HepG2 (cell line): ENCODE data around the gene EMP2. TPM values are rescaled to one million over a fixed set of nuclear protein-coding genes. Genes with fewer than 3 reads are reported as not detected.

Experiments used
- CENPBD1 ChIP-seq: sonication (generic); formaldehyde crosslinking; IDR thresholded peaks from 2 replicates; pipeline ENCODE4 v1.8.0; 2022; ENCODE audit warnings: missing genetic modification reagents, low read depth, mild to moderate bottlenecking, borderline replicate concordance
- FOSL2 ChIP-seq: sonication (generic); formaldehyde crosslinking; IDR thresholded peaks from 2 replicates; pipeline ENCODE4 v1.4.0; 2020; ENCODE audit warnings: missing genetic modification reagents
- GATAD2A ChIP-seq: IDR thresholded peaks from 2 replicates; pipeline ENCODE4 v1.6.1; 2016
- HDAC2 ChIP-seq: sonication (generic); formaldehyde crosslinking; IDR thresholded peaks from 2 replicates; pipeline ENCODE4 v1.4.0; 2020; ENCODE audit warnings: missing genetic modification reagents
- HINFP ChIP-seq: sonication (generic); formaldehyde crosslinking; IDR thresholded peaks from 2 replicates; pipeline ENCODE4 v1.4.0; 2020; ENCODE audit warnings: low read depth, mild to moderate bottlenecking, missing genetic modification reagents
- HIVEP1 ChIP-seq: sonication (generic); formaldehyde crosslinking; IDR thresholded peaks from 2 replicates; pipeline ENCODE4 v1.4.0; 2020; ENCODE audit warnings: mild to moderate bottlenecking, missing genetic modification reagents
- IKZF4 ChIP-seq: sonication (generic); formaldehyde crosslinking; IDR thresholded peaks from 2 replicates; pipeline ENCODE4 v1.5.1; 2020; ENCODE audit warnings: borderline replicate concordance, mild to moderate bottlenecking, low read depth, missing genetic modification reagents; ENCODE audit errors: not compliant biosample characterization
- JUND ChIP-seq: sonication (generic); formaldehyde crosslinking; IDR thresholded peaks from 2 replicates; pipeline ENCODE4 v1.8.0; 2022; ENCODE audit warnings: mild to moderate bottlenecking, missing genetic modification reagents
- KLF11 ChIP-seq: IDR thresholded peaks from 2 replicates; pipeline ENCODE4 v1.6.1; 2016; ENCODE audit warnings: missing compliant biosample characterization
- KLF16 ChIP-seq, 2 experiments: sonication (generic) in 1 of 2; formaldehyde crosslinking in 1 of 2; IDR thresholded peaks; 2 replicates each; pipeline versions ENCODE4 v1.6.1 to v1.8.0; 2016 to 2023; ENCODE audit warnings: missing genetic modification reagents in 2 of 2, missing compliant biosample characterization in 1 of 2
- KMT2A ChIP-seq: sonication (generic); formaldehyde crosslinking; IDR thresholded peaks from 2 replicates; pipeline ENCODE4 v1.4.0; 2020; ENCODE audit warnings: missing genetic modification reagents
- NFKB2 ChIP-seq: sonication (generic); formaldehyde crosslinking; IDR thresholded peaks from 2 replicates; pipeline ENCODE4 v1.4.0; 2020; ENCODE audit warnings: missing genetic modification reagents, borderline replicate concordance
- POGZ ChIP-seq: sonication (generic); formaldehyde crosslinking; IDR thresholded peaks from 2 replicates; pipeline ENCODE4 v1.4.0; 2020; ENCODE audit warnings: mild to moderate bottlenecking, missing genetic modification reagents
- ZNF431 ChIP-seq: sonication (generic); formaldehyde crosslinking; IDR thresholded peaks from 2 replicates; pipeline ENCODE4 v1.9.0; 2022; ENCODE audit warnings: missing genetic modification reagents, low read depth, mild to moderate bottlenecking, borderline replicate concordance
- ZNF501 ChIP-seq: sonication (generic); formaldehyde crosslinking; IDR thresholded peaks from 2 replicates; pipeline ENCODE4 v1.5.1; 2020; ENCODE audit warnings: mild to moderate bottlenecking, moderate library complexity, missing genetic modification reagents
- ZNF607 ChIP-seq: sonication (generic); formaldehyde crosslinking; IDR thresholded peaks from 2 replicates; pipeline ENCODE4 v1.5.1; 2020; ENCODE audit warnings: missing genetic modification reagents, mild to moderate bottlenecking, borderline replicate concordance
- polyA plus RNA-seq, 8 experiments: library from polyadenylated mRNA; depleted of rRNA in 3 of 8; stranded (reverse) in 7 of 8; unstranded in 1 of 8; fragments of >200 nt; fragmentation: Illumina TruSeq in 4 of 8; extraction: Trizol in 4 of 8; gene quantifications; 2 replicates each; pipeline versions ENCODE4 v1.2.1 to v1.2.3, GENCODE V29; 2011 to 2016; ENCODE audit warnings: low read depth in 4 of 8, missing spikeins in 1 of 8, mixed read lengths in 1 of 8; ENCODE audit not compliant: insufficient read depth in 1 of 8
- total RNA-seq, 5 experiments: library from RNA; depleted of rRNA; stranded (reverse); fragments of >200 nt; fragmentation: Illumina TruSeq; extraction: Trizol; gene quantifications; 2 replicates each; pipeline ENCODE4 v1.2.3, GENCODE V29; 2016; ENCODE audit warnings: low read depth in 1 of 5
- TF ChIP-seq, protein P1 (sequence below): sonication (generic); formaldehyde crosslinking; IDR thresholded peaks from 2 replicates; pipeline ENCODE4 v1.9.0; 2021; ENCODE audit warnings: missing genetic modification reagents, mild to moderate bottlenecking, borderline replicate concordance
- TF ChIP-seq, protein P2 (sequence below): sonication (generic); formaldehyde crosslinking; IDR thresholded peaks from 2 replicates; pipeline ENCODE4 v1.4.0; 2020; ENCODE audit warnings: mild to moderate bottlenecking, missing genetic modification reagents

EMP2 gene
- total and polyA plus RNA-seq, 2 of the 13 experiments (the other 11 are each of a cell fraction or from before 2014, with no cell fraction given), result 24.6 to 91.2 TPM

DNA sequence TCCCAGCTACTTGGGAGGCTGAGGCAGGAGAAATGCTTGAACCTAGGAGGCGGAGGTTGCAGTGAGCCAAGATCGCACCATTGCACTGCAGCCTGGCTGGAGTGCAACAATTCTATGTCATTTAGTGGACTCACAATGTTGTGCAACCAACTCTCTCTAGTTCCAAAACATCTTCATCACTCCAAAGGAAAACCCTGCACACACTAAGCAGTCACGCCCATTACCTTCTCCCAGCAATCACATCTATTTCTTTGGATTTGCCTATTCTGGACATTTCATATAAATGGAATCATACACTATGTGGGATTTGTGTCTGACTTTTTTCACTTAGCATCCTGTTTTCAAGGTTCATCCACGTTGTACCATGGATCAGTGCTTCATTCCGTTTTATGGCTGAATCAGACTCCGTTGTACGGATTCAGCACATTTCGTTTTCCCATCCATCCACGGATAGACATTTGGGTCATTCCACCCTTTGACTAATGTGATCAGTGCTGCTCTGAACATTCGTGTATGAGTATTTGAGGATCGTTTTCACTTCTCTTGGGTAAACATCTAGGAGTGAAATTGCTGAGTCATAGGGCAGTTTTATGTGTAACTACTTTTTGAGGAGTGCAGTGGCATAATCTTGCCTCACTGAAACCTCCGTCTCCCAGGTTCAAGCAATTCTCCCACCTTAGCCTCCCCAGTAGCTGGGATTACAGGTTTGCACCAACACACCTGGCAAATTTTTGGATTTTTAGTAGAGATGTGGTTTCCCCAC is 45.4 kb upstream of the EMP2 start (continued):
- TF ChIP-seq GATAD2A (CRISPR knock-in tag), result peak; percentile 88
- TF ChIP-seq, protein P1, sequence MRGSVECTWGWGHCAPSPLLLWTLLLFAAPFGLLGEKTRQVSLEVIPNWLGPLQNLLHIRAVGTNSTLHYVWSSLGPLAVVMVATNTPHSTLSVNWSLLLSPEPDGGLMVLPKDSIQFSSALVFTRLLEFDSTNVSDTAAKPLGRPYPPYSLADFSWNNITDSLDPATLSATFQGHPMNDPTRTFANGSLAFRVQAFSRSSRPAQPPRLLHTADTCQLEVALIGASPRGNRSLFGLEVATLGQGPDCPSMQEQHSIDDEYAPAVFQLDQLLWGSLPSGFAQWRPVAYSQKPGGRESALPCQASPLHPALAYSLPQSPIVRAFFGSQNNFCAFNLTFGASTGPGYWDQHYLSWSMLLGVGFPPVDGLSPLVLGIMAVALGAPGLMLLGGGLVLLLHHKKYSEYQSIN, result no peak
- peak; percentile 25; the same call in 1 of the 2 replicates for TF ChIP-seq JUND (CRISPR knock-in tag)
- TF ChIP-seq ZNF501, result no peak; the same call in 1 of the 2 replicates
- no peak for TF ChIP-seq HDAC2 (CRISPR knock-in tag)
- peak in 1 of 2 experiments; percentile 75; a peak in 1 of 4 replicates for TF ChIP-seq KLF16 (CRISPR knock-in tag; IDR thresholded peaks at IDR 0.05)
- TF ChIP-seq HINFP (CRISPR knock-in tag), result no peak
- peak; percentile 84 for TF ChIP-seq FOSL2 (CRISPR knock-in tag)
- TF ChIP-seq ZNF431, result no peak
- no peak for TF ChIP-seq NFKB2 (CRISPR knock-in tag)
- TF ChIP-seq CENPBD1 (CRISPR knock-in tag), result no peak
- no peak for TF ChIP-seq HIVEP1 (CRISPR knock-in tag)
- TF ChIP-seq ZNF607 (CRISPR knock-in tag), result 0 out of 2 replicates have a peak, but pooled peaks have one; percentile 35
- TF ChIP-seq IKZF4 (CRISPR knock-in tag), result no peak
- peak; percentile 54; the same call in 1 of the 2 replicates for TF ChIP-seq POGZ (CRISPR knock-in tag)
- TF ChIP-seq, protein P2, sequence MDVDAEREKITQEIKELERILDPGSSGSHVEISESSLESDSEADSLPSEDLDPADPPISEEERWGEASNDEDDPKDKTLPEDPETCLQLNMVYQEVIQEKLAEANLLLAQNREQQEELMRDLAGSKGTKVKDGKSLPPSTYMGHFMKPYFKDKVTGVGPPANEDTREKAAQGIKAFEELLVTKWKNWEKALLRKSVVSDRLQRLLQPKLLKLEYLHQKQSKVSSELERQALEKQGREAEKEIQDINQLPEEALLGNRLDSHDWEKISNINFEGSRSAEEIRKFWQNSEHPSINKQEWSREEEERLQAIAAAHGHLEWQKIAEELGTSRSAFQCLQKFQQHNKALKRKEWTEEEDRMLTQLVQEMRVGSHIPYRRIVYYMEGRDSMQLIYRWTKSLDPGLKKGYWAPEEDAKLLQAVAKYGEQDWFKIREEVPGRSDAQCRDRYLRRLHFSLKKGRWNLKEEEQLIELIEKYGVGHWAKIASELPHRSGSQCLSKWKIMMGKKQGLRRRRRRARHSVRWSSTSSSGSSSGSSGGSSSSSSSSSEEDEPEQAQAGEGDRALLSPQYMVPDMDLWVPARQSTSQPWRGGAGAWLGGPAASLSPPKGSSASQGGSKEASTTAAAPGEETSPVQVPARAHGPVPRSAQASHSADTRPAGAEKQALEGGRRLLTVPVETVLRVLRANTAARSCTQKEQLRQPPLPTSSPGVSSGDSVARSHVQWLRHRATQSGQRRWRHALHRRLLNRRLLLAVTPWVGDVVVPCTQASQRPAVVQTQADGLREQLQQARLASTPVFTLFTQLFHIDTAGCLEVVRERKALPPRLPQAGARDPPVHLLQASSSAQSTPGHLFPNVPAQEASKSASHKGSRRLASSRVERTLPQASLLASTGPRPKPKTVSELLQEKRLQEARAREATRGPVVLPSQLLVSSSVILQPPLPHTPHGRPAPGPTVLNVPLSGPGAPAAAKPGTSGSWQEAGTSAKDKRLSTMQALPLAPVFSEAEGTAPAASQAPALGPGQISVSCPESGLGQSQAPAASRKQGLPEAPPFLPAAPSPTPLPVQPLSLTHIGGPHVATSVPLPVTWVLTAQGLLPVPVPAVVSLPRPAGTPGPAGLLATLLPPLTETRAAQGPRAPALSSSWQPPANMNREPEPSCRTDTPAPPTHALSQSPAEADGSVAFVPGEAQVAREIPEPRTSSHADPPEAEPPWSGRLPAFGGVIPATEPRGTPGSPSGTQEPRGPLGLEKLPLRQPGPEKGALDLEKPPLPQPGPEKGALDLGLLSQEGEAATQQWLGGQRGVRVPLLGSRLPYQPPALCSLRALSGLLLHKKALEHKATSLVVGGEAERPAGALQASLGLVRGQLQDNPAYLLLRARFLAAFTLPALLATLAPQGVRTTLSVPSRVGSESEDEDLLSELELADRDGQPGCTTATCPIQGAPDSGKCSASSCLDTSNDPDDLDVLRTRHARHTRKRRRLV, result no peak
- 0 out of 2 replicates have a peak, but pooled peaks have one; percentile 17 for TF ChIP-seq KMT2A (CRISPR knock-in tag)
- TF ChIP-seq KLF11, result no peak
